WI38 (cell line): ENCODE measurements around the gene PDCD1.

Experiments used
- H3K4me3 ChIP-seq: 2 replicates; pipeline ENCODE4 v1.5.1; 2011; ENCODE audit warnings: low read depth, mild to moderate bottlenecking, control low read depth, low read length
- CTCF ChIP-seq: IDR thresholded peaks from 2 replicates; pipeline ENCODE4 v1.5.1; 2012; ENCODE audit warnings: low read depth, mild to moderate bottlenecking, control low read depth, low read length

PDCD1 gene

GRCh38 chr2:241855245-241855887, 3.3 kb downstream of the PDCD1 start:
- H3K4me3 ChIP-seq, result no peak overlapping the region
- TF ChIP-seq CTCF, result no peak

DNA sequence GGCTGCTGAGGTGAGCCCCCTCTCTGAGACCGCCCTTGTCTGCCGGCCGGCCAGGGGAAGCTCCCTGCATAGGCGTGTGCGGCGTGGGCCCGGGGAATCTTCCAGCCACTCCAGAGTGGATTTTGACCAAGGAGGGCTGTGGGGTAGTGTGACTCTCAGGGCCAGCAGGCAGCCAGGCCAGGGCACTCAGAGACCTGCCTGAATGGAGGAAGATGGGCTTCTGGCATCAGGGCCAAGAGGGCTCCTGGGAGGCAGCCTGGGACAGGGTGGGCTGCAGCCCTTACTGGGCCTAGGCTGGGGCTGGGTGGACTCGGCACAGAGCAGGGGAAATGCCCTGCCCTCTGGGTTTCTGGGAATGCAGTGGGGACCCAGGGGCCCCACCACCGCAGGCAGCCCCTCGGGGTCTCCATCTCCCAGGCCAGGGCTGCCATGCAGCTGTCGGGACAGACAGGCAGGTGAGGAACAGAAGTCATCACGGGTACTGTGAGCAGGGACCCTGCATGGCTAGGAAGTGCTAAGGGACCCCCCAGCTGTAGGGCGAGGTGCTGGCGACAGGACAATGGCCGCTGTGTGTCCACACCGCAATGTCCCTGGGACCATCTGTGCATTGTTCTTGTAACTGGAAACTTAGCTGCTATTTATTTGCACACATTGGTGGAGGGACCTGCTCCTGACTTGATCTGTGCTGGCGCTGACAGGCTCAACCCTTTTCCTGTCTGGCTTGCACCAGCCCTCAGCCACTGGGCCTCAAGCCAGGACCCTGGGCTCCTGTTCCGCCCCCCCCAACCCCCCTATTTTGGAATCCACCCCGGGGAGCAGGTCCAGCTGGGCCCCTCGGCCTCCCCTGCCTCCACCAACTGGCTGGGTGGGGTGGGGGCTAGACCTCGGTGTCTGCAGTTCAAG, 4.1 kb downstream of the PDCD1 start:
- no peak overlapping the region for H3K4me3 ChIP-seq
- TF ChIP-seq CTCF, result no peak

GRCh38 chr2:241853651-241854341, 4.9 kb downstream of the PDCD1 start:
- TF ChIP-seq CTCF, result no peak
- no peak overlapping the region for H3K4me3 ChIP-seq

GRCh38 chr2:241852981-241853631, 5.6 kb downstream of the PDCD1 start:
- no peak for TF ChIP-seq CTCF
- H3K4me3 ChIP-seq, result no peak overlapping the region

DNA sequence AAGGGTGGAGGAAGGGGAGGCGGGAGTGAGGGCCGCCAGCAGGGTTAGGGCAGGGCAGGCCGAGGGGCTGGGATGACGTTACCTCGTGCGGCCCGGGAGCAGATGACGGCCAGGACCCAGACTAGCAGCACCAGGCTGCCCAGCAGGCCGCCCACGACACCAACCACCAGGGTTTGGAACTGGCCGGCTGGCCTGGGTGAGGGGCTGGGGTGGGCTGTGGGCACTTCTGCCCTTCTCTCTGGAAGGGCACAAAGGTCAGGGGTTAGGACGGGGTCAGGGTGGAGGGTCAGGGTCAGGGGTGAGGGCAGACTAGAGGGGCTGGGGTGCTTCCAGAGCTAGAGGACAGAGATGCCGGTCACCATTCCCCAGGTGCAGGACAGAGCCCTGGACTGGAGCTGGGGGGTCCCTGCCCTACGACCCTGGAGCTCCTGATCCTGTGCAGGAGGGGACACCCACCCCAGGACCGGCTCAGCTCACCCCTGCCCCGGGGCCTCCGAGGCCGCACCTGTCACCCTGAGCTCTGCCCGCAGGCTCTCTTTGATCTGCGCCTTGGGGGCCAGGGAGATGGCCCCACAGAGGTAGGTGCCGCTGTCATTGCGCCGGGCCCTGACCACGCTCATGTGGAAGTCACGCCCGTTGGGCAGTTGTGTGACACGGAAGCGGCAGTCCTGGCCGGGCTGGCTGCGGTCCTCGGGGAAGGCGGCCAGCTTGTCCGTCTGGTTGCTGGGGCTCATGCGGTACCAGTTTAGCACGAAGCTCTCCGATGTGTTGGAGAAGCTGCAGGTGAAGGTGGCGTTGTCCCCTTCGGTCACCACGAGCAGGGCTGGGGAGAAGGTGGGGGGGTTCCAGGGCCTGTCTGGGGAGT, 6.3 kb downstream of the PDCD1 start:
- no peak for TF ChIP-seq CTCF
- H3K4me3 ChIP-seq, result no peak overlapping the region

- no peak overlapping the region for H3K4me3 ChIP-seq
- TF ChIP-seq CTCF, result no peak
Observed at GRCh38 chr2:241851325-241852115, 7.2 kb downstream of the PDCD1 start.
